ENCODE results near the gene AGAP3.
A peak's percentile ranks its signal among the peaks of the same experiment; 100 is the strongest.

AGAP3 gene

DNA sequence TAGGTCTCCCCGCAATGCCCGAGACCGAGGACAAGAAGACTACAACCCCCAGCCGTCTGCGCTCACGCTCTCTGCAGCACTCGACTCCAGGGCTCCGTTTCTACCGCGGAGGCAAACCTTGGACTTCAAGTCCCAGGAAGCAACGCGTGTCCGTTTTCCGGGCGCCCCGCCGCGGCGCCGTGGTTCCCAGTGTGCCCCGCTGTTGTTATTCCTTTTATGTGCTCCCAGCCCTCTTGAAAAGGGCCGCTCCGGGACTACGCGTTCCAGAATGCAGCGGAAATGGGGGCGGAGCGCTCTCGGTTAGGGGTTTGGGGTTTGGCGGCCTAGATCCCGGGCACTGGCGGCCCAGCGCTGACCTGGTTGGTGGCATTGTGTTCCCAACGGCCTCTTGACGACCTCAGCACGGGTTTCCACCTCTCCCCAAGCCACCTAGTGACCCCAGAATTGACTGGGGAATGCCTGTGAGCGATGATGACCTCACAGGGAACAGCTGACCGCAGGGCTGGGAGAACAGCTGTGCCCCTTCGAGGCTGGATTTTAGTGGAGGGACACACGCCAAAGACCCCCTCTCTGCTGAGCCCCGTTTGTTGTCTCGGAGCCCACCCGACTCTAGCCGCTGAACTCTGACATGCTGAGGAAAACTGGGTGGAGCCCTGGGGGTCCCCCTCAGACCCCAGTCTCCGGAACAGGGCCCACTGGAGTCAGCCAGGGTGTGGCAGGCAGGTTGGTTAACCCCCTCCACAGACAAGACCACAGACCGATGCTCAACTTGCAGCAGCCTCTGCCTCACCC is 28.1 kb upstream of the AGAP3 start:
- DNase-seq: peak; percentile 95 to 98

DNA sequence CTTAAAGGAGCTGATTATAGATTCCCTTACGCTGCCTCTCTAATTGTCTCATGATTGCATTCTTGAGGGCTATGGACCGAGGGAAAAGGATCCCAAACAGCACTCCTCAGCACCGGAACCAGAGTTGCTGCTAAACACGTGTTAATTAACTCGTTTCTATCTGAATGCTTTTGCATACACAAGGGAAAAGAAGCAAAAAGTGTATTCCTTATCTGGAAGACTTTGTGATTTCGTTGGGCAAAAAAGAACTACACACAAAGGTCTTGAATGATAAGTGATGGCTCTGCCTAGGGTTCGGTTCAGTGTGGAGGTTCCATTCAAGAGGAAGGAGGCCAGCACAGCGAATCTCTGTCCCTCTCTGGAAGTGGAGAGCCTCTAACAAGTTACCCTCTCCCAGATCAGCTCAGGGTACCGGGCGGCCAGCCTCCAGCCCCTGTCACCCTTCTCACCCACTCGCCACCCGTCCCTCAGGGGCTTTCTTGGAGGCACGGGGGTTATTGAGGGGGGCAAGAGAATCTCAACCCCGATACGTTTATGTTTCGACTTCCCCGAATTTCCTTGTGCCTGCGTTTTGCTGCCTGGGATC is 27.4 kb upstream of the AGAP3 start:
- DNase-seq: peak; percentile 28 to 41

DNA sequence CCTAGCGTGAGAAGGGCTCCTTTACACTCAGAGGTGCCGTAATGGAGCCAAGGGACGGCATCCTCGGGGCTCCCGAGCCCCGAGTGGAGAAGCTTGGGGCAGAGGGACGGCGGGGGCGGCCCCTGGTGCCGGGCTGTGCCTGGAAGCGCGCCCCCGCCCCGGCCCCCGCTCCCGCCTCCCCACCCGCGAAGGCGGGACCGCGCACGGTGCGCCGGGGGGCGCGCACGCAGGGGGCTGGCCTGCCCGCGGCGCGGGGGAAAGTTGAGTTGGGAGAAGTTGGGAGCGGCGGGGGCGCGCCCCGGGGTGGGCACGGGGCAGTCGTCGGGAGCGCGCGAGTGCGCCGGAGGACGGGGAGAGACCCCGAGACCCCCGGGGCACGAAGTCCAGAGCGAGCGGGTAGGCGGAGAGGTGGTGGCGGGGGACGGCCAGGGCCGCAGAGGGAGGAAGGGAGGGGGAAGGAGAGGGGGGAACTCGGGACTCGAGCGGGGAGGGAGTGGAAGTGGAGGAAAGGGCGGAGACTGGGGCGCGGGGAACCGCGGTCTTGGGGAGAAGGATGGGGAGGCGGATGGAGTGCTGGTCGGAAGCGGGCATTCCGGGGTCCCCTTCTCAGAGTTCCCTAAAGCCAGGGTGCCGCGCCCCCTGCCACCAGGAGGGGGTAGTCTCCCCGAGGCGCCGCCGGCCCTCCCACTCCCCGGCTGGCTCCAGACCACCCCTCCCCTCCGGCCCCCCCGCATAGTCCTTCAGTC is 26.7 kb upstream of the AGAP3 start, which contains the start of gene SLC4A2:
Gene SLC4A2 (plus strand): TSS at position 223 of the 746 bp plus-strand sequence. CDS start 2,399 bp downstream, outside the sequence.
- DNase-seq: peak; percentile 73 to 78

DNA sequence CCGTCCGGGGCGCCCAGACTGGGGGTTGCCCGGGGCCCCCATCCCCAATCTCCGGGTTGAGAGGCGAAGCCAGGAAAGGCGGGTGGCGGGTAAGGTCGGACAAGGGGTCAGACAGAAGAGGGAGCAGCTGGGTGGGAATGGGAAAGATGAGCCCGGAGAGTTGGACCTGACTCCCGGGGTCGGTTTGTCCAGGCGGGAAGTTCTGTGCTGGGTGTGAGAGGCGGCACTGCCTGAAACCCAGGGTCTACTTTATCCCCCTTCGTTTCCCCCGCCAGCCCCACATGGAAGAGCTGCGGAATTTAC is 26.2 kb upstream of the AGAP3 start:
- no peak for DNase-seq

DNA sequence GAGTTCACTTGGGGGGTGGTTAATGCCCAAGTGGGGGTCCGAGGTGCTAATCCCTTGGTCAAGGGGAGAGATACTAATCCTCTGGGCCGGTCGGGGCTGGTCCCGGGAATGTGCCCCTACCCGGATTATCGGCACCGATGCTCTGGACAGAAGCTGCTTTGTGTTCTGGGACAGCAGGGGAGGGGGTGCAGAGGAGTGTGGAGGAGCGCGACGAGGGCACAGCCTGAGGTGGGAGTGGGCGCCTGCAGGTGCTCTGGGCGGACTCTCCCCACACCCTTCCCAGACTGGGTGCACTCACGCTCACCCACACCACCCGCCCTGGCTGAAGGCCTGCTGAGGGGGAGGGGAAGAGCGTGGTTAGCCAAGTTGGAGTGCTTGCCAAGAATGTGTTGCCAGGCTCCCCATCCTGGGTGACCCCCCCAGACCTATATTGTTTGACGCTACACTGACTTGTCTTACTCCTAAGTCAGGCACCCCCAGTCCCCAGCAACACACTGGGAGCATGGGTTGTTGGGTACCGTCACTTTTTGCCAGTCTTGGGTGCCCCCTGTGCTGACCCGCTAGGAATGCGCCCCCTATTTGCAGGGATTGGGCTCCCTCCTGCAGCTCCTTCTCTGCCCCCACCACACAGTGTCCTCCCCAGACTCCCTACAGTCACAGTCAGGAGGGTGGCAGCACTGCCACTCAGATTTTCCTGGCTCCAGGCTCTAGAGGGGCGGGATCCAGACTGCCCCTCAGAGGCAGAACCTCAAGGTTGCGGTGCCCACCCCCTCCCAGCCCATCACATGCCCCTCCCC is 25.7 kb upstream of the AGAP3 start:
- DNase-seq: peak in 1 of 2 experiments; percentile 34

DNA sequence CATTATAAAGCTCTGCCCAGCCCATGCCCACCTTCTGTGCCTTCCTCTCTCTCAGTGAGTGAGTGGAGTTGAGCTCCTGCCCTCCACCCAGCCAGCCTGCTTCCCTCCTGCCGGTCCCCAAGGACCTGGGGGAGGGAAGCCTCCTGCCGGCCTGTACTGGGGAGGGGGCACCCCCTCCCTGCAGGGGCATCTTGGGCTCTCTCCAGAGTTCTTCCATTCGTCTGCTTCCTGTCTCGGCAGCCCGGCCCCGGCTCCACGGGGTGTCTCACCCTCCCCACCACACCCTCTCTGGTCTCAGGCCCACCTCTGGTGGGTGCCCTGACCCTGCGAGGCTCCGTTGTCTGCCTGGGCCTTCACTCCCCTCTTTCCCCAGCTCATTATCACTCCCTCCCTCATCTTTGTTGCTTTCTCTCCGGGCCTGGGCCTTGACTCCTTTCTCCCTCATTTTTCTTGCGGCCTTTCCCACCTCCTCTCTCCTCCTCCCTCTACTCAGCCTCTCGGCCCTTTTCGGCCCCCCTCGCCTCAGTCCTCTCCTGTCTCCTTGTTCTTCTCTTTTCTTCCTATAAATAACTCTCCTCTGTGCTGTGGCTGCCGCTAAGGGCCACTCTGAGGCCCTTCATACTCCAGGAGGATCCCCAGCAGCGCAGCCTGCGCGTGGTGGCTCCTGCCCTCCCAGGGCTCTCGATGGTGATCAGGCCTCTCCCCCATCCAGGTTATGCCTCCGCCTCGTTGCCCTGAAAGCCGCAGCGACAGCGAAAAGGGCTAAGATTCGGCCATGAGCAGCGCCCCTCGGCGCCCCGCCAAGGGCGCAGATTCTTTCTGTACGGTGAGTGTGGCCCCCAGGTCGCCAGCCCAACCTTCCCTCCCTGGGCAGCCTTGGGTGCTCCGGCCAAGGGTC is 24.8 kb upstream of the AGAP3 start:
- no peak for DNase-seq

DNA sequence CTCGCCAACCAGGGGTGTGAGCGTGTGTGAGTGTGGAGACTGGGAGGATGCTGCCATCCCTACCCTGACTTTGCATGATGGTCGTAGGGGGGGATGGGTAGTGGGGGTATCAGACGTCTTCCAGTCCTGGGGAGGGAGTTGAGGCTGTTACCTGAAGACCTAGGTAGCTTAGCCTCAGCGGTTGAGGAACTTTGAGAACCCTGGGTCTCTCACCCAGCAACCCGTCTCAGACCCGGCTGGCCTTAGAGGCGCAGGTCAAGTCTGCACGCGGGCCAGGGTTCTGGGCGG is 24.2 kb upstream of the AGAP3 start:
- DNase-seq: no peak

DNA sequence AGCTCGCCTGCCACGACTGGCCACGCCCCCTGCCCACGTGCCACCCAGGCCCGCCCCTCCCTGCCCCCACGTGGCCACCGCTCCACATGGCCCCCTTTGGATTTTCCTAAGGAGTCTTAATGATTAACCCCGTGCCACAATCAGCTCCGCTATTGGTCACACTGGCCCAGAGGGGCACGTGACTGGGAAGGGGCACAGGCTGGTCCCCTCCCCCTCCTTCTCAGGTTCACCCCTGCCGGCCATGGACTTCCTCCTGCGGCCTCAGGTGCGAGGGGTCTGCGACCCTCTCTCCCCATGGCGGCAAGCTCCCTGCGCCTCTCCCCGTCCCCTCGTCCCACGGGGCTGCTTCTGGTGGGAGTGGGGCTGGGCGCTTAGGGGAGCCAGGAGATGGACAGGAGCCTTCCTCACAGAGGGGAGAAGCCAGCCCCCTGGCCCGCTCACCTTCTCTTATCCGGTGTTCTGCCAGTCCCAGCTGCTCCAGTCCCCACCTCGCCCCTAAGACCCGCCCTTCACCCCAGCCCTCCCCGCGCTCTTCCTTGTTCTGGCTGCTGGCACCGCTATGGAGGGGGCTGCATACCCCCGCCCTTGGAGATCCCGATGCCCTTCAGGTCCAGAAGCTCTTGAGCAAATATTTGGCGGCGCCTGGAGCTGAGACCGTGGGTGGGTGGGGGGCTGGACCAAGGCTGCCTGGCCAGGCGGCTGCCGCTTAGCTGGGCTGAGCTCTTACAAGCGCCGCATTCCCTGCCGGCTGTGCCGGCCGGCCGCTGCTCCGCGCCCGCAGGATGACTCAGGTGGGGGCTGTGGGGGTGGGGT is 23.7 kb upstream of the AGAP3 start:
- no peak for DNase-seq

DNA sequence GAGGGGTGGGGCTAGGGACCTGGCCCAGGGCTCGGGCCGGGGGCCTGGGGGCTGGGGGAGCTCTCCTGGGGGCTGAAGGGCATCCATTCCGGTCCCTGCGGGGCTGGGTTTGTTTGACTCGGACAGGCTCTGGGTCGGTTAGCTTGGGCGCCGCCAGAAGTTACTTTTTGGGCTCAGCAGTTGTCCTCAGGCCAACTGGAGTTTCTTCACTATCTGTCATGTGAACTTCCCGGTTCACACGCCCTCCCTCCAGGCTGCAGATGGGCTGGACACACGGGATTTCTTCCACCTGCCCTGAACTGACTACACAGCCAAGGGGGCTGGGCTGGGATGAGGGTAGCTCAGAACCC is 23.1 kb upstream of the AGAP3 start:
- DNase-seq: no peak

DNA sequence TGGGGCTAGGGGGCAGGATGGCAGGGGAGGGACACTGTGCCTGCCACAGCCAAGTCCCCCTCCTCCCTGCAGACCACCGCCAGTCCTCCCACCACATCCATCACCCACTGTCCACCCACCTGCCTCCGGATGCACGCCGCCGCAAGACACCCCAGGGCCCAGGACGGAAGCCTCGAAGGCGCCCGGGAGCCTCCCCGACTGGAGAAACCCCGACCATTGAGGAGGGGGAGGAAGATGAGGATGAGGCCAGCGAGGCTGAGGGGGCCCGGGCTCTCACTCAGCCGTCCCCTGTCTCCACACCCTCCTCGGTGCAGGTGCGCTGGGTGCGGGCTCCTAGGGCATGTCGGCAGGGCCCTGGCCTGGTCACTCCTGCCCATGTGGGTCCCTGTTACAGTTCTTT is 21.8 kb upstream of the AGAP3 start:
- no peak for DNase-seq

DNA sequence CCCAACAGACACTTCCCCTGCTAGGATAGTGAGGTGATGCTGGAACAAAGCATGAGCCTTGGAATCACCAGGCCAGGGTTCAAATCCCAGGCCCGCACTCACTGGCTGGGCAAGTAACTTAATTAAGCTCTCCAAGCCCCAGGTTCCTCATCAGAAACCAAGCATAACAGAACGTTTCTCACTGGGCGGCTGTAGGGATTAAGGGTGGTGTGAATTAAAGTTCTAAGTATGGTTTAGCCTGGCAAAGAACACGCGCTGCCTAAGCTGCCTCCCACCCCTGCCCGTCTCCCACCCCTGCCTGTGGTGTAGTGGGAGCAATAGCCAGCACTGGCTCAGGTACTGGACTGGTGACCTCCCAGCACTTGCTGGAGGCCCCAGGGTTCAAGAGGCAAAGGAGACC is 21.3 kb upstream of the AGAP3 start:
- no peak for DNase-seq

DNA sequence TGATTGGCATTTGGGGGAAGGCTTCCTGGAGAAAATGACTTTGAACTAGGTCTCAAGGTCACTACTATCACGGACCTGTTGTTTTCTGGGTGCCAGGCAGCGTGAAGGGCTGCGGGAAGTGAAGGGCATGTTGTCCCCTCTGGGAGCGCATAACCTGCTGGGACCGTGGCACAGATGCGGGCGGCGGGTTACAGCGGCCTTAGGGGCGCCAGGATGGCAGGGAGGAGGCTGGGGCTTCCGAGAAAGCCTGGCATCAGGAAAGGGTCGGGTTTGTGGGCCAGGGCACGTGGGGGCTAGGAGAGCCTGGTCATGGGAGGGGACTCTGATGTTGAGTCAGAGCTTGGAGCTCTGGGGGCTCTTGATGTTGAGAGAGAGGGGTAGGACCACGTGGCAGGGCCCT is 20.8 kb upstream of the AGAP3 start:
- DNase-seq: no peak

DNA sequence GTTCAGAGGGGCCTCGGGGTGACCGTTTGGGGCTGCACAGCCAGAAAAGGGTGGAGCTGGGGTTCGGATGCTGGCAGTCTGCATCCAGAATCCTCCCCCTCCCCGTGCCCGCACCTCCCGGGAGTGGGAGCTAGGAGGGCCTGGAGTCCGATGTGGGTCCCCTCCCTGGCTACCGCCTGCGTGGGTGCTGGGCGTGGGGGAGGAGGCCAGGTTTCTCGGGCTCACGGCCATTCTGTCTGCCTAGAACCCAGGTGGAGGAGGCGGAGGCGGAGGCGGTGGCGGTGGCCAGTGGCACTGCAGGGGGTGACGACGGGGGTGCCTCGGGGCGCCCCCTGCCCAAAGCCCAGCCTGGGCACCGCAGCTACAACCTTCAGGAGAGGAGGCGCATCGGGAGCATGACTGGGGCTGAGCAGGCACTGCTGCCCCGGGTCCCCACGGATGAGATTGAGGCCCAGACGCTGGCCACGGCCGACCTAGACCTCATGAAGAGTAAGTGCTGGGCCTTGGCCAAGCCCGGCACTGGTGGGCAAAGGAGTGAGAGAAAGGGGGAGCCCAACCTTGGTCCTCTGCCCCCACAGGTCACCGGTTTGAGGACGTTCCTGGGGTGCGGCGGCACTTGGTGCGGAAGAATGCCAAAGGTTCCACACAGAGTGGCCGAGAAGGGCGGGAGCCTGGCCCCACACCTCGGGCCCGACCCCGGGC is 19.9 kb upstream of the AGAP3 start:
- no peak for DNase-seq

DNA sequence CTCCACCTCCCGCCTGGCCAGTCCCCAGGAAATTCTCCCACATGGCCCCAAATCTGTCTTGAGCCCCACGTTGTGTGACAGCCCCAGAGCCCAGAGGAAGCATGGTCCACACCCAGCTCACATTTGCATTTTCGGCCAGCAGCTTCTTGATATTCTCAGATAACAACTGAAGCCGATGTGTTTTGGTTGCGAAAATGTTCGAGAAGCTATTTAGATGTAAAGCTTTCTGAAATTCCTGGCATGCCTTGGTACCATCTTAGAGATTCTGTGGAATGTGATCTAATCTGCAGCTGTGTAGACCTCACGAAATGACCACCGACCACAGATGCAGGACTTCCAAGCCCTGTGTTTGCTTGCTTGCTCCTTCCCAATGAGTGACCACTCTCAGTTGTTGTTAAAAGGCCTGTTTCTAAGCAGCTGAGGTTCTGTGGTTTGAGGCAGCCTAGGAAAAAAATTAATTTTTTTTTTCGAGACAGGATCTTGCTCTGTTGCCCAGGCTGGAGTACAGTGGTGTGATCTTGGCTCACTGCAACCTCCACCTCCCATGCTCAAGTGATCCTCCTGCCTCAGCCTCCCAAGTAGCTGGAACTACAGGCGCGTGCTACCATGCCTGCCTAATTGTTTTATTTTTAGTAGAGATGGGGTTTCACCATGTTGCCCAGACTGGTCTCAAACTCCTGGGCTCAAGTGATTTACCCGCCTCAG is 18.1 kb upstream of the AGAP3 start:
- DNase-seq: no peak

DNA sequence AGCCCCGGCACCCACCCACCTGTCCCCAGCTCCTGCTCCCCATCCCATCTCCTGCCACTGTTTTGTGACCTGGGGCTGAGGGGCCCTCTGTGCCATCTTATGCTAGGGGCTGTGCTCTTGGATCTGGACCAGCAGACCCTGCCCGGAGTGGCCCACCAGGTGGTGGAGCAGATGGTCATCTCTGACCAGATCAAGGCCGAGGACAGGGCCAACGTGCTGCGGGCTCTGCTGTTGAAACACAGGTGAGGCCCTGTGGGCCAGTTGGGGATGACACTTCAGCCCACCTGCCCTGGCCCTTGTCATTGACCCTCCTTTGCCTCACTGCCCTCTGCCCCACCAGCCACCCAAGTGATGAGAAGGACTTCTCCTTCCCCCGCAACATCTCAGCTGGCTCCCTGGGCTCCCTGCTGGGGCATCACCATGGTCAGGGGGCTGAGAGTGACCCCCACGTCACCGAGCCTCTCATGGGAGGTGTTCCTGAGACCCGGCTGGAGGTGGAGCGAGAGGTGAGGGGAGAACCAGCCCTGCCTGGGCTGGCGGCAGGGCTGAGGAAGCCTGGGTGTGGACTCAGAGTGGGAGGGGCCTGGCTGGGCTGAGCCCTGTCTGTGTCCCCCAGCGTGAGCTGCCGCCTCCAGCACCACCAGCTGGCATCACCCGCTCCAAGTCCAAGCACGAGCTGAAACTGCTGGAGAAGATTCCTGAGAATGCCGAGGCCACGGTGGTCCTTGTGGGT is 16.3 kb upstream of the AGAP3 start:
- no peak for DNase-seq

DNA sequence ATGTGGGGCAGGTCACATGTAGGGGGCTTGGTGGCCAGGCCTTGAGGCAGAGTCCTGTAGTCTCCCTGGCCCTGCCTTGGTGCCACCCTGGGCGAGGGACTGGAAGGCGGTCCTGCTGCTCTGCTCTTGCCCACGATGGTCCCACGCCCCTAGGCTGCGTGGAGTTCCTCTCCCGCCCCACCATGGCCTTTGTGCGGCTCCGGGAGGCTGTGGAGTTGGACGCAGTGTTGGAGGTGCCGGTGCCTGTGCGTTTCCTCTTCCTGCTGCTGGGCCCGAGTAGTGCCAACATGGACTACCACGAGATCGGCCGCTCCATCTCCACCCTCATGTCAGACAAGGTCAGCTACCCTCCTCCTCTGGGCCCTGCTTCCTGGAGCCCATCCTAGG is 15.7 kb upstream of the AGAP3 start:
- no peak for DNase-seq

DNA sequence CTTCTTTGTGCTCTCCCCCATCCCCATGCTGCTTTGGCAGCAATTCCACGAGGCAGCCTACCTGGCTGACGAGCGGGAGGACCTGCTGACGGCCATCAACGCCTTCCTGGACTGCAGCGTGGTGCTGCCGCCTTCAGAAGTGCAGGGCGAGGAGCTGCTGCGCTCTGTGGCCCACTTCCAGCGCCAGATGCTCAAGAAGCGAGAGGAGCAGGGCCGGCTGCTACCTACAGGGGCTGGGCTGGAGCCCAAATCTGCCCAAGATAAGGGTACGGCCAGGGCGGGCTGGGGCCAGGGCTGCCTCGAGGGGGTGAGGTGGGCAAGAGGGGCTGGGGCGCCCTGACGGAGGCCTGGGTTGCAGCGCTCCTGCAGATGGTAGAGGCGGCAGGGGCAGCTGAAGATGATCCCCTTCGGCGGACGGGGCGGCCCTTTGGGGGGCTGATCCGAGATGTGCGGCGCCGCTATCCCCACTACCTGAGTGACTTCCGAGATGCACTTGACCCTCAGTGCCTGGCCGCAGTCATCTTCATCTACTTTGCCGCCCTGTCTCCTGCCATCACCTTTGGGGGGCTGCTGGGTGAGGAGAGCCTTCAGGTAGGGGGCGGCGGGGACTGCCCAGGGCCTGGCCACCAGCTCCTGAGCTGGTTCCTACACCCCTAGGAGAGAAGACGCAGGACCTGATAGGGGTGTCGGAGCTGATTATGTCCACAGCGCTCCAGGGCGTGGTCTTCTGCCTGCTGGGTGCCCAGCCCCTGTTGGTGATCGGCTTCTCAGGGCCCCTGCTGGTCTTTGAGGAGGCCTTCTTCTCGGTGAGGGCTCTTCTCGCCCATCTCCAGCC is 15.0 kb upstream of the AGAP3 start:
- no peak for DNase-seq

DNA sequence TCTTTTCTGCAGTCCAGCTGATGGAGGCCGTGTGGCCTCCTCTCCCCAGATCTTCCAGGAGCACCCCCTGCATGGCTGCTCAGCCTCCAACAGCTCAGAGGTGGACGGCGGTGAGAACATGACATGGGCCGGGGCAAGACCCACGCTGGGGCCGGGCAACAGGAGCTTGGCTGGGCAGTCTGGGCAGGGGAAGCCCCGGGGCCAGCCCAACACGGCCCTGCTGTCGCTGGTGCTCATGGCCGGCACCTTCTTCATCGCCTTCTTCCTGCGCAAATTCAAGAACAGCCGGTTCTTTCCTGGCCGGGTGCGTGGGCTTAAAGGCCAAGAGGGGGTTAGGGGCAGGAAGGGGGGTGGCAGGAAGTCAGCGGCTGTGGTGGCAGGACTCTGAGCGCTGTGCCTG is 12.3 kb upstream of the AGAP3 start:
- DNase-seq: no peak

Measured in activated CD4-positive, alpha-beta T cell treated with anti-CD3 and anti-CD28 coated beads, Interleukin-2, amount 50 U/mL, for 48 hours (primary cell).